ENCODE results near the gene PDE2A.
A peak's percentile ranks its signal among the peaks of the same experiment; 100 is the strongest.

Gene PDE2A

DNA sequence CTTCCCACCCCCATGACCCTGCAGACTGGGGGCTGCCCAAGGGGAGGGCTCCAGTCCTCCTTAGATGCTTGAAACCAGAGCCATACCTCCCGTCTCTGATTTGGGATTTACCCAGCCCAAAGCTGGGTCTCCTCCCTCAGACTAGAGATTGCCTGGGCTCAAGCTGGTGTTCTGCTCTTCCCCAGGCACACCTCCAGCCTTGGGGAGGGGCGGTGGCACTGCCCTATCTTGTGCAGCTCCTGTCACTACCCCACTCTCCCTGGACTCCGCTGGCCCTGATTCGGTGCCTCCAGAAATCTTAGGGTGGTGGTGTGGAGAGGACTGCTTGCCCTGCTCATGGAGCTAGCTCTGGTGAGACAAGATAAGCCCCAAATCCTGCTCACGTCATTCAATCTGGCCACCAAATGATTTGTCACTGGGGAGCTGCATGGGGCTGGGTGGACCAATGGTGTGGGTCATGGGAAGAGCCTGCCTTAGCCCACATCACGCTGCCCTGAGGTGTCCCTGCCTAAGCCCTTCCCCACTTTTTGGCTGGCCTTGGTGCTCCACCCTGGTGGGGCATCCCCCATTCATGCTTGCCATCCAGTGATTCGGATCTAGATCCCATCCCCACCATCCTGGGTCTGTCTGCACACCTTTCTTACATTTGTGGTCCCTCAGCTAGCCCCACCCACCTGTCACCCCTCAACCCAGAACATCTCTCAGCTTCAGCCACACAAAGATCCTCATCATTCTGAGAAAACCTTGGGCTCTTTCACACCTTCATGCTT, 87.7 kb downstream of the PDE2A start:
- no peak for DNase-seq

DNA sequence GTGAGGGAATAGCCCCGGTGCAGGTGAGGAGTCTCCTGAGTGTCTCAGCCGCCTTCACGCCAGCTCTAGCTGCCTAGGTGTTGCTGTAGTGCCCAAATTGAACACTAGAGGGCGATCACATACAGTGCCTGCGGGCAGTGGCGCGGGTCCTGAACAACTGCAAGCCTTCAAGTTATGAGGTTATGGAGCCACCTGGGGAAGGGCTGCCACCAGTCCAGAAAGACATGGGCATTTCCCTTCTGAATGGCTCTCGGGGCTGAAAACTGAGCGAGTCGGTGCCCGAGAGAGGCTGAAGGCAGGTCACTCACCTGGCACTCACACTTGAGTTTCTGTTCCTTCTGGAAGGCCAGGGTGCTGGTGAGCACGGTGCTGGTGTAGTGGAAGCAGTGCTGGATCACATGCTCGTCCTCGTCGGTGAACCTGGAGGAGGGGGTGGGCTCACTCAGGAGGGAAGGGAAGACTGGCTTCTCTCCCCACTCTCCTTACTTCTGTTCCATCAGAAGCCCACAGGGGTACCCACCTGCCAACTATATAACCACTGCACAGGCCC, 88.4 kb downstream of the PDE2A start:
- DNase-seq, result peak; percentile 24 to 35 (median 29)

GRCh38 chr11:72584939-72585597, 89.2 kb downstream of the PDE2A start:
- no peak for DNase-seq

- peak; percentile 19 to 32 (median 26) for DNase-seq
These were observed 89.8 kb downstream of the PDE2A start for GRCh38 chr11:72584293-72584938.

DNA sequence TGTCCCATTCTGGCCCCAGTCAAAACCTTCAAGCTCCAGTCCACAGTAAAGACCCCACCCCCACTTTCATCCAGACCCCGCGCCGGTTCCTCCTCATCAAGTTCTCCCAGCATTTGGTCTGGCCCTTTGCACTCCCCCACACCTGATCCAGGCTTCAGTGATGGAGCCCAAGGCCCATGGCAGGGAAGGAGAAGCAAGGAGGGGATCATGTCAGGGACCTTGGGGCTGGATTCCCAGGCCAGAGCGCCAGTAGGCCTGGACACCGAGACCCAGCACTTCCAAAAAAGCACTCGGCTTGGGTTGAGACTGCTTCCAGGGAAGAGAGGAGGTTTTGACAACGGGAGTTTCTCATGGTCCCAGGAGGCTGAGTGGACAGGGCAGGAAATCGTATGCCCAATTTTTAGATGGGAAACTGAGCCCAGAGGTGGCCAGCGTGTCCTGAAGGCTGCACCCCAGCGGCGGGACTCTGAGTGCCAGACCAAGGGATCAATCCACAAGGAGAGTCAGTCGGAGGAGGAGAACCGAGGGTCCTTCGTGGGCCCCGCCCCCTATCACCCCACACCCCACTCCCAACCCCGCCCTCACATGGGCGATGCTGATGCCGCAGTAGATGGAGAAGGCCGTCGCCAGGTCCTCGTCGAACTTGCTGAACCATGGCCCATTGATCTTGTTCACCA, 90.5 kb downstream of the PDE2A start:
- no peak for DNase-seq

- DNase-seq, result no peak
These were observed 91.1 kb downstream of the PDE2A start for GRCh38 chr11:72583177-72583553.

DNA sequence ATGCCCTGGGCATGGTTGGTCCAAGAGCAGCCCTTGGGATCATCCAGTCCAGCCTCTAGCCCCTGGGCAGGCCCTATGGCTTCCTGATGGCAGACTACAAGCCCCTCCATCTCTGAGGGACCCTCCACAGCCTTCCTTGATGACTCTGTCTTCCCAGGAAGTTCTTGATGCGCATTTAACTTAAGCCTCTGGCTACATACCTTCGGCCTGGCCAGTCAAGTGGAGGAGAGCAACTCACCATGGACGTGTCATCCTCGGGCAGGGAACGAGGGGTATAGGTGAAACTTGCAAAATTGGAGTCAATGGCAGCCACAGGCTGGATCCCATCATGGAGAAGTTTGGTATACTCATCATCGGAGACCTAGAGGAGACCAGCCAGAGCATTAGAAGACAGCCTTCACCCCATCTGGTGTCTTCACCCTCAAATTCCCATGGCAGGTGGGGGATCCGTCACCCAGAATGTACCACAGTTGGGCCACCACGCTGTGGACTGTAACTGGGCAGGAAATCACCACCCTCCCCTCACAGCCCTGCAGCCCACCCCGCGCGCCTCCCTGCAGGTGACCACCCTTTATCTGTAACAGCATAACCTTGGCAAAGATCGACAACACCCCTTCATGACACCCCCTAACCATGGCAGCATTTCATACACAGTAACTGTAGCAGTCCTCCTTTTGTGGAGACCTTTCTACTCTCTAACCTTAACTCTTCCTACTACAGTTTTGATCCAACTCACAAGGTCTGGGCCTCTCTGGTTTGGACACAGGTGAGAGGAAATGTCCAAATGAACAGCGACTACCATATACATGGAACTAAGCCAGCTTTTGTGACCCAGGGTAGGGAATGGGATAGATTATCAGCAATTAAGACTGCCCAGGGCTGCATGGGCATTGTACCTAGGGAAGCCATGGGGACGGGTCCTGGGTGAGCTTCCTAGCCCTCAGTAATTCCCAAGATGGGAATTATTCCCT, 91.7 kb downstream of the PDE2A start:
- DNase-seq, result no peak

DNA sequence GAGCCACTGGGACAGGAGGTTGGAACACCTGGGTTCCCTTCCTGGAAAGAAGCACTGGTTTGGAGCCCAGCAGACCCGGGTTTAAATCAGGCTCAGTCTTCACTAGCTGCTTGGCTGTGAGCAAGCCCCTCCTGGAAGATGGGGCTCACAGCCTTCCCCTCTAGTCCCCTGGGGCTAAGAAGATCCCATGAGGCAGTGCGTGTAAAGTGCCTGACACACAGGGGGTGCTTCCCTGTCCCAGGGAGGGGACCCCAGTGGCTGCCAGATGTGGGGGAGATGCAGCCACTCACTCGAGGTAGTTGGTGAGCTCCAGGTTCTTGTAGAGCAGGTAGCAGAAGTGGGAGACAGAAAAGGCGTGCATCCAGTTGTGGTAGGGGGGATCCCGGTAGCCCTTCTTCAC, 93.2 kb downstream of the PDE2A start:
- no peak for DNase-seq

- DNase-seq, result no peak
These were observed 93.6 kb downstream of the PDE2A start for GRCh38 chr11:72580642-72580950.

GRCh38 chr11:72579816-72580641, 94.2 kb downstream of the PDE2A start:
- no peak for DNase-seq

DNA sequence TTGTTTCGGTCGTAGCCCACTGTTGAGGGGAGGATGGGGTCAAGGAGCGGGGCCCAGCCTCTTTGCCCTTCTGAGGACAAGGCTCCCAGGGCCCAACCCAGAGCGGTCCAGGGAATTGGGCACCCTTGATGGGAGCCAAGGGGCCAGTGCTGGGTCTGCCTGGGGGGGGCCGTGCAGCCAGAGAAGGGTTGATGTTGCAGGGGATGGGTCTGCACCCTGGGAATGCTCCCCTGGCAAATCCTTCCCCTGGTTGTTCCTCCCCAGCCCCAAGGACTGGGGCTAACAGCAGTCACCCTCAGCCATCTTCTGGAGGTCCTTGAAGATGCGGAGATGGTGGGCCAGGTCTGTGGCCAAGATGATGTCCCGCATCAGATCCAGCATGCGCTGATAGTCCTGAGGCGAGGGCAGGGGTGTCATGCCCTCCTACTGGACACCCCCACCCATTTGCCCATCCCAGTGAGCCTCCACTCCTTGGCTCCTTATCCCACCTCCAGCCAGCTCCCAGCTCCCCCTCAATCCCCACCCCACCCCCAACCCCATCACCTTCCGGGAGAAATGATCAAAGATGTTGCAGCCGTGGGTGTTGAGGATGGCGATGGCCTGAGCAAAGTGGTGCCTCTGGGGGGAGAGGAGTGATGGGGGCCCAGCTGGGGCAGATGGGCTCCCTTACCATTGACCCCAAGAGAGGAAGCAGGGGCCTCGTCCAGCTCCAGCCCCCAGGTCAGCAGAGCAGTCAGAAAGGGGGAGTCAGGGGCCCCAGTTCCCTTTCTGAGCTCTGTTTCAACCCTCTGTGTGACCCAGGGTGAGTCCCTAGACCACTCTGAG, 95.0 kb downstream of the PDE2A start:
- DNase-seq, result no peak

GRCh38 chr11:72578566-72578965, 95.7 kb downstream of the PDE2A start:
- no peak for DNase-seq

GRCh38 chr11:72578051-72578450, 96.2 kb downstream of the PDE2A start:
- DNase-seq, result no peak

GRCh38 chr11:72577271-72577721, 96.9 kb downstream of the PDE2A start:
- DNase-seq, result no peak

- no peak for DNase-seq
These were observed 97.6 kb downstream of the PDE2A start for GRCh38 chr11:72576661-72577060.

DNA sequence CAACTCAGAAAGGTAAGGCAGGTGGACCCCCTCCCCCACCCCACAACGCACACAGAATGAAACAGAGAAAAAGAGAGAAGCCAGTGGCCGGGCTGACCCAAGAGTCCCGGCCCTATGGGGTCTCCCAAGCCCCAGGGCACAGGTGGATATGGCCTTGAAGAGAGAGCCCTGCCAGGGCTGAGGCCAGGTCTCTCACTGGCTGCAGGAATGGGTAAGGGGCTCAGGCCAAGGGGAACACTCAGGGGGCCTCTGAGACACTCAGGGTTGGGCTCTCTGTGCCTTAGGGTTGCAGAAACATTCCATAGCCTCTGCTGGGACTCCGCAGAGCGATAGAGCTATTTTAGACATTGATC, 98.0 kb downstream of the PDE2A start:
- no peak for DNase-seq

DNA sequence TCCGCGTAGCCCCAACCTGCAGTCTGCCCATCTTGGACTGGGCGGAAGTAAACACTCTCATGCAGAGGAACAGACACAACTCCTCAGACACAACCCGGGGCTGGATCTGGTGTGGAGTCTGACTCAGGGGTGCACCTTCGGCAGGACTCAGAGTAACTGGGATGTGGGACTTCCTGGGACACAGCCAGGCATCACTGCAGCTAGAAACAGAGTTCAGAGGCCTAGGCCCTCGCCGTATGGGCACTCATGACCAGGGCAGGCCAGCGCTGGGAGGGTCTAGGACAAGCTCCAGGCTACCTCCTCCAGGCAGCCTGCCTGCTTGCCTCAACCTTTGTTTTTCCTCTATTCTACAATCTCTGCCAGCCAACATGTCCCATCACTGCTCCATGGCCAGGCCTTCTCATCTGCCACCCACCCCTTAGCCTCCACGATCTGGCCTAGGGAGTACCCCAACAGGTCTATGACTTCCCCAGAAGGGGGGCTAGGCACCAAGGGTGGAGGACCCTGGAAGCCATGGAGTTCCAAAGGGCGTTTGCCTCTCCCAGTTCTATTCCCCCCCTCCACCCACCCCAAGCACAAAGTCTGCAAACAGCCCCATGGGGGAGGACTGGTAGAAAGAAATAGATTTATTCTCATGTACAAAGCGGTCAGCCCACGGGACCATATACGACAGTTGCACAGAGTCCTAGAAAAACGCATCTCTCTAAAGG, 98.5 kb downstream of the PDE2A start:
- DNase-seq, result no peak

DNA sequence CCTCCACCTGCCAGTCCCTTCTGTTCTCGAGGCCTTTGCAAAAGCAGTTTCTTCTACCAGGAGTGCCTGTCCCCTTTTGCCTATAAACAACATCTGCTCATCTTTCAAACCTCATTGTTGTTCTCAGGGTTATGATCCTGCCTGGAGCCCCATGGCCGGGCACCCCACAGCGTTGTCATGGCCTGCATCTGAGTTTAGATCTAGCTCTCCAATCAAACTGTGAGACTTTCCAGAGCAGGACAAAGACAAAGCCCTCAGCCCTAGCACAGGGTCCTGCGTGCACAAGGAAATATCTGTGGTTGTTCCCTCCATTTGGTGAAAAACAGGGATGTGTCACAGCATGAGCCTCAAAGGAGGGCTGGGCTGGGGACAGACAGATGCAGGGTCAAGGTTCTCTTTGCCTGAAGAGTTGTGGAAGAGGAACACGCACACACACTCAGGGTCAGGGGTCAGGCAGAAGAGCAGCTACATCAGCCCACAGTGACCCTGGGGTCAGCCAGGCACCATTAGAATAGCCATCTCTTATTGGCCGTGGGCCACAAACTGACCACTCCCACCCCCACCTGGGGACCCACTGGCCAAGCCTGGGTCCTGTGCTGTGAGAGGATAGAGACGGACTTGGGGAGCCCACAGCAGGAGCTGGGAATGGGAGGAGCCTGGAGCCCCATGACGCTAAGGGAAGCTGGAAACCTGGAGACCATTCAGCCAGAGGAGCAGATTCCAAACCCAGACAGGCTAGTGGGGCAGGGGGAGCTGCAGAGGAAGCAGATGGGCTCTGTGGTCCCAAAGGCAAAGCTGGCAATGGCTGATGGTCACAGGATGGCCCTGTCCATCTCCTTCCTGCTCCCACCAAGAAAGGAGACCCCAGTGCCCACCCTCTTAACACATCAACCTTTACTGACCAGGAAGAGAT, 99.4 kb downstream of the PDE2A start:
- no peak for DNase-seq

All from activated CD4-positive, CD25-positive, alpha-beta regulatory T cell (primary cell).